ENCODE measurements around the gene CSNK2A3. TPM values are rescaled to one million over a fixed set of nuclear protein-coding genes. Genes with fewer than 3 reads are reported as not detected.

The CSNK2A3 gene
- total RNA-seq, 1 donor from 2014 or later: 2.7 TPM

GRCh38 chr11:11308249-11308648 lies 44.8 kb downstream of the CSNK2A3 start:
- H3K27me3 ChIP-seq (ENCODE audit: insufficient read depth, low read length): peaks cover 4% of the 10 kb centered on the region
- no peaks in the 10 kb centered on the region for H4K20me1 ChIP-seq (ENCODE audit: insufficient read depth, low read length)
- H3K4me3 Mint-ChIP-seq (ENCODE audit: unreplicated experiment): no peak overlapping the region
- no peak overlapping the region for H3K27ac ChIP-seq (ENCODE audit: low read depth, low read length)
- H3K4me1 Mint-ChIP-seq (ENCODE audit: low read depth, unreplicated experiment): peaks cover 10% of the 10 kb centered on the region
- TF ChIP-seq EZH2 (IDR thresholded peaks at IDR 0.05; ENCODE audit: insufficient read depth, low read length) (no peak), CTCF (IDR thresholded peaks at IDR 0.05; ENCODE audit: insufficient read depth, low read depth, low read length) (no peak)
- no peak overlapping the region for H2AFZ ChIP-seq (ENCODE audit: low read depth, low read length)
- no peaks in the 10 kb centered on the region for H3K9me3 Mint-ChIP-seq (ENCODE audit: unreplicated experiment)
- no peak overlapping the region for H3K4me3 ChIP-seq (ENCODE audit: insufficient read depth, low read depth, low read length)
- DNase-seq (ENCODE audit: low read depth) (no peak), FAIRE-seq (no peak)
- no peak overlapping the region for H3K4me2 ChIP-seq (ENCODE audit: low read length)
- H3K9ac ChIP-seq (ENCODE audit: low read length): no peak overlapping the region
- H3K79me2 ChIP-seq (ENCODE audit: insufficient read depth, low read length): no peaks in the 10 kb centered on the region
- H3K36me3 Mint-ChIP-seq (ENCODE audit: low read depth, unreplicated experiment): no peaks in the 10 kb centered on the region
- no peaks in the 10 kb centered on the region for H3K9me3 ChIP-seq (ENCODE audit: insufficient read depth, low read depth, low read length)
- H3K27me3 Mint-ChIP-seq (ENCODE audit: low read depth, unreplicated experiment): peaks cover 14% of the 10 kb centered on the region
- no peaks in the 10 kb centered on the region for H3K4me1 ChIP-seq (ENCODE audit: insufficient read depth, low read length)
- H3K36me3 ChIP-seq (ENCODE audit: insufficient read depth, low read length): no peaks in the 10 kb centered on the region
- no peak overlapping the region for H3K27ac Mint-ChIP-seq (ENCODE audit: unreplicated experiment)

GRCh38 chr11:11306855-11307254 lies 46.2 kb downstream of the CSNK2A3 start:
- Histone ChIP-seq H4K20me1 (ENCODE audit: insufficient read depth, low read length) (no peaks in the 10 kb centered on the region), H3K9me3 (ENCODE audit: insufficient read depth, low read depth, low read length) (no peaks in the 10 kb centered on the region), H3K79me2 (ENCODE audit: insufficient read depth, low read length) (no peaks in the 10 kb centered on the region), H3K4me2 (ENCODE audit: low read length) (no peak overlapping the region), H3K27me3 (ENCODE audit: insufficient read depth, low read length) (peaks cover 4% of the 10 kb centered on the region), H2AFZ (ENCODE audit: low read depth, low read length) (no peak overlapping the region), H3K4me3 (ENCODE audit: insufficient read depth, low read depth, low read length) (no peak overlapping the region), H3K27ac (ENCODE audit: low read depth, low read length) (no peak overlapping the region), H3K4me1 (ENCODE audit: insufficient read depth, low read length) (no peaks in the 10 kb centered on the region), H3K36me3 (ENCODE audit: insufficient read depth, low read length) (no peaks in the 10 kb centered on the region), H3K9ac (ENCODE audit: low read length) (no peak overlapping the region)
- no peaks in the 10 kb centered on the region for H3K36me3 Mint-ChIP-seq (ENCODE audit: low read depth, unreplicated experiment)
- peak overlapping the region; percentile 9 for H3K27ac Mint-ChIP-seq (ENCODE audit: unreplicated experiment)
- H3K4me3 Mint-ChIP-seq (ENCODE audit: unreplicated experiment): no peak overlapping the region
- FAIRE-seq (no peak), DNase-seq (ENCODE audit: low read depth) (no peak)
- peaks cover 17% of the 10 kb centered on the region for H3K27me3 Mint-ChIP-seq (ENCODE audit: low read depth, unreplicated experiment)
- TF ChIP-seq EZH2 (IDR thresholded peaks at IDR 0.05; ENCODE audit: insufficient read depth, low read length): no peak
- TF ChIP-seq CTCF (IDR thresholded peaks at IDR 0.05; ENCODE audit: insufficient read depth, low read depth, low read length): no peak
- peaks cover 2% of the 10 kb centered on the region for H3K4me1 Mint-ChIP-seq (ENCODE audit: low read depth, unreplicated experiment)
- no peaks in the 10 kb centered on the region for H3K9me3 Mint-ChIP-seq (ENCODE audit: unreplicated experiment)

- H4K20me1 ChIP-seq (ENCODE audit: insufficient read depth, low read length): no peaks in the 10 kb centered on the region
- TF ChIP-seq CTCF (IDR thresholded peaks at IDR 0.05; ENCODE audit: insufficient read depth, low read depth, low read length) (no peak), EZH2 (IDR thresholded peaks at IDR 0.05; ENCODE audit: insufficient read depth, low read length) (no peak)
- no peak overlapping the region for H3K4me2 ChIP-seq (ENCODE audit: low read length)
- H3K27ac ChIP-seq (ENCODE audit: low read depth, low read length): no peak overlapping the region
- H3K36me3 Mint-ChIP-seq (ENCODE audit: low read depth, unreplicated experiment): no peaks in the 10 kb centered on the region
- H2AFZ ChIP-seq (ENCODE audit: low read depth, low read length): no peak overlapping the region
- no peak overlapping the region for H3K4me3 ChIP-seq (ENCODE audit: insufficient read depth, low read depth, low read length)
- DNase-seq (ENCODE audit: low read depth): no peak
- H3K9me3 Mint-ChIP-seq (ENCODE audit: unreplicated experiment): no peaks in the 10 kb centered on the region
- no peaks in the 10 kb centered on the region for H3K79me2 ChIP-seq (ENCODE audit: insufficient read depth, low read length)
- H3K9me3 ChIP-seq (ENCODE audit: insufficient read depth, low read depth, low read length): no peaks in the 10 kb centered on the region
- H3K4me3 Mint-ChIP-seq (ENCODE audit: unreplicated experiment): no peak overlapping the region
- peaks cover 2% of the 10 kb centered on the region for H3K4me1 Mint-ChIP-seq (ENCODE audit: low read depth, unreplicated experiment)
- H3K27me3 Mint-ChIP-seq (ENCODE audit: low read depth, unreplicated experiment): peaks cover 35% of the 10 kb centered on the region
- no peak overlapping the region for H3K27ac Mint-ChIP-seq (ENCODE audit: unreplicated experiment)
- peaks cover 4% of the 10 kb centered on the region for H3K27me3 ChIP-seq (ENCODE audit: insufficient read depth, low read length)
- no peak overlapping the region for H3K9ac ChIP-seq (ENCODE audit: low read length)
- H3K36me3 ChIP-seq (ENCODE audit: insufficient read depth, low read length): no peaks in the 10 kb centered on the region
- H3K4me1 ChIP-seq (ENCODE audit: insufficient read depth, low read length): no peaks in the 10 kb centered on the region
- no peak for FAIRE-seq
Observed at GRCh38 chr11:11304550-11304949, 48.5 kb downstream of the CSNK2A3 start.

Data from astrocyte (in vitro differentiated cells and primary cell).